GM19455 (cell line): ENCODE results near the gene PRRX1.

Source experiments
- ATAC-seq: cut with Tn5 transposase; IDR thresholded peaks from one replicate; pipeline ENCODE4 v1.9.1; 2021; ENCODE audit not compliant: unreplicated experiment

Gene PRRX1

DNA sequence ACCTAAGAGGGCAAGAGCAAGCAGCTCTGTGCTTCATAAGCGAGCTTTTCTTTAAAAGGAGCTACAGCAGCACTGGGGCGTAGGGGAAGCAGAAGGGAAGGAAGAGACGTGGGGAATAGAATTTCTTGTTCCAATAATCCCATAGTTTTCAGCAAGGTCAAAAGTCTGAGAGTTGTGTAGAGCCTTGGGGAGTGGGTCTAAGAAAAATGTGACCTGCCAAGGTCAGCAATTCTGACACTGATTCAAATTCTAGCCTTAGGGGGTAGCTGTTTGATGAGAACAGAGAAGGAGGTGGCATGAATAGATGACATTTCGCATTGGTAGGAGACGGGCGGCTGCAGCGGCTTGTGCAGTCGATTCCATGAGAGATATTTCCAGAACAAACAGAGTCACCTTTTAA lies 22.4 kb downstream of the PRRX1 start:
- no peak for ATAC-seq

DNA sequence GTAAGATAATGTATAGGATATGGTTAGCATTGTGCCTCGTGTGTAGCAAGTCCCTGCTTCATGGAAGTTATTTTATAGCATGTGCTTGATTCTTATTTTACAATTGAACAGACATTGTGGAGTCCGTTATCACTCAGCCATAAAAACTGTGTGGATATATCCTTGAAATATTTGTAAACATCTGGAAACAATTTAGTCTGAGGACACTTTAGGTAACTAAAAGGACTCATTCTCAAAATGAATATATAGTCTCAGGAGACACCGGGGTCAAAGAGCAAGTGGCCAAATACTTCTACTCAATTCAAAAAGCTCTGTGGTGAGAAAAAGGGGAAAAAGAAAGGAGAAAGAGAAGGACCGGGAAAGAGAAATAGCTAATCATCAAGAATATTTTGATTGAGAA lies 23.7 kb downstream of the PRRX1 start:
- ATAC-seq, result no peak

DNA sequence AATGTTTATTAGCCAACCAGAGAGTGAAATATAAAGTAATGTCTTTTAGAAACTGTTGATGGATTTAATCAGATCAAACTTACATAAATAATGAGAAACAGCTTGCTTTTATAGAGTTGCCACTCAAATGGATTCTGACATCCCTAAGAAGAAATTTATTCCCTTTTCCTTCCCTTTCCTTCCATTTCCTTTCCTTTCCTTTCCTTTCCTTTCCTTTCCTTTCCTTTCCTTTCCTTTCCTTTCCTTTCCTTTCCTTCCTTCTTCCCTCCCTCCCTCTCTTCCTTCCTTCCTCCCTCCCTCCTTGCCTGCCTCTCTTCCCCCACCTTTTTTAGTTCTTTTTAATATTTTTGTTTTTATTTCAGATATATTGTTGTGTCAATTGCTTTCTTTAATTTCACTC lies 27.3 kb downstream of the PRRX1 start:
- ATAC-seq, result no peak

DNA sequence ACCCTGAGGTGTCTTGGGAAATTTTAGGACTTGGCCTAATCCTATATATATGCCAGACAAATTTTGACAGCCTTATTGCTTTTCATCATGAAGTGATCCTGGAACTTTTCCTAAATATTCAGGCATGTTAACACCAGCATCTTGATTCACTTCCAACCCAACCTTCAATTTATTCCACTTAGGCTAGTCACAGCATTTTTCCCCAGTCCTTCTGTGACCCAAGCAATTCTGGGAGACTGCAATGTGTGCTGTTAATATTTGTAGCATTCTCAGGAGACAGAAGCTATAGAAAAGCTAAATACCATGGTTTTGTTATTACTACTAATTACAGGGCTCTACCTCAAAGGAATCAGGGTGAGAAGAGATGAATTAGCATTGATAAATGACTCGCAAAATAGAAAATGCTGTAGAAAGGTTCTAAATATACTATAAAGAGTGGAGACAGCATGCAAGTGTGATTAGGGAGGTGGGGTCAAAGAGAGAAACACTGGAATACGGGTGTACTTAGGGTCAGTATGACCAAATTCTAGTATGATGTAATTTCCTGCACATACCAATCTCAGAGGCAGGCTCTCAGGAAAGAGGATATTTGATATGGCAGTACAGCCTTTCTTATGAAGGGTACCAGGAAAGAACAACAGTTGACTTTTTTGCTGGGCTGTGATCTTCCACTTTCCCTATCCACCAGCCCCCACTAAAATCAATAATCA lies 29.1 kb downstream of the PRRX1 start:
- ATAC-seq, result no peak

DNA sequence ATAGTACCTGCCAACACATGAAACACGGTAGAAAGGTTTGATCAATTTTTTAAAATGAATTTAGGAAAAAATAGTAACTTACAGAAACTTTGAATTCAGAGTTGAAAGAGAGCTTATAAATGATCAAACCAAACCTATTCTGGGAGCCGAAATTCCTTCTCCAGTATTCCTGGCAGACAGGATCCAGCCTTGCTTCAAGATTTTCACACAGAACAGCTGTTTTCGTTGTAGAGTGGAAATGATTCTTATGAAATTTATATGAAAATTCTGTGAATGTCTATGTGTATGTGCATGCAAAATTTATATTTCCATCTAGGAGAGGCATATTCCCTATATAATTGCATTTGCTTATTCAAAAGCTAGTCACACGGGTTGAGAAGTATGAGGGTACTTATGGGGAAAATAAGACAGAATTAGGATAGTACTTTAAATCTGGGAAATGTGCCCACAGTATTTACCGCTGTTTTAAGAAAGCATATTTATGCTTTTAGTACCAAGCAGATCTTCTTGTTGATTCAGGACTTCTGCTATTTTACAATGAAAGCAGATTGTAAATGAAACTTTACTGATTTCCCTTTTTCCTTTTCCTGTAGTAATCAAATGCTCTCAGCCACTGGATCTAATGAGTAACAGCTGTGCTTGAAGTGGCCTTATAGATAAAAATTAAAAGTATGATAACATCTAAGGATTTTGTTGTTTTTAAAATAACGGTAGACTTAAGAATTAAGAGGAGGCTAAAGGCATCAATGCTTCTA lies 30.4 kb downstream of the PRRX1 start:
- no peak for ATAC-seq

DNA sequence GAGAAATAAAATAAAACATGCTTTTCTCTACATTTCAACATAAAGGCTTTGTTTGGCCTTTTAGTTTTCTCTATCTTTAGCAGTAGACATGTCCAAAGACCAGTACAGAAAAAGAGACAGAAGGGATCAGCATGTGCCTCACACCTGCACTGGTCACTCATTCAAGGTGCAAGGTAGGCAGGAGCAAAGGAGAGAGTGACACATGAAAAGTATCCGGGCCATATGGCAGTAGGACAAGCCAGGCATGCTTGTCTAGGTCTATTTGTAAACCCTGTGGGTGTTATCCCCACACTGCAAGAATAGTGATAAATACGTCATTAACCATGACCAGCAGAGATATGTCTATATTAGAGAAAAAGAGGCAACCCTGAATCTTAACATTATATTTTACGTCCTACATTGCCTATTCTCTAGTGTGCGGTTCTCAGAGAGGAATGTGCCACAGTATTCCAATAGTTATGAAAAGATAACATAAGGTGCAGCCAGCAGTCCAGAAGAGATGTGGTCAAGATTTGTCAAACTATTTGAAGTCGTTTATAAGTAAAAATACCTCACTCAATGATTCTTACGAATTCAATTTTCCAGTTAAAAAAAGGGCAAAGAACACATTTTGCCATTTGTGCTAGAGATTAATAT lies 32.1 kb downstream of the PRRX1 start:
- no peak for ATAC-seq

DNA sequence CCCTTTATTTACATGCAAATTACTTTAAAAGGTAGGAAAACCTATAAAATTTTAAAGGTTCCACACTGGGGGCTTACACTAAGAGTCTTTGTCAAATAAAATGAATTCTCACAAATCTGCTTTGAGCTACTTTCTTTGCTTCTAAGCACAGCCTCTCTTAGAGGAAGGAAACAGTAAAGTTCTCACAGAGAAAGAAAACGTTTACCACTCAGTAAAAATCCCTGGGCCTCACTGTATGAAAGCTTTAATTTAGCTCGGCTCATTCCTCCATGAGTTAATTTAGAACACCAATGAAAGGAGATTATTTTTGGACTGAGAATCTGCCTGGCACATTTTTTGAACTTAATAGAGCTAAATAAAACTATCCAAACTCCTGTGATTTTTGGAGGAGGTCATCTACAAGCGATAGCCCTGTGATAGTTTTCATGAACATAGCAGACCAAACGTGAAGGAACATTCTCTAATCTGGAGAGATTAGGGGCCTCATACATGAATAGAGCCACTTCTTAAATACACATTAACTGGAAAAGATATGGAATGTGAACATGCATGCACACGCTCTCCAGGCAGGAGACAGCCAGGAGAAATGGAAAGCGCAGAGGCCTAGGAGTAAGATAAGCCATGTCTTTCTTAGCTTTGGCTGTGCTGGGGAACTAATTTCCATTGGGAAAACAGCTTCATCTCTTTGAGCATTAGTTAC lies 32.8 kb downstream of the PRRX1 start:
- no peak for ATAC-seq

DNA sequence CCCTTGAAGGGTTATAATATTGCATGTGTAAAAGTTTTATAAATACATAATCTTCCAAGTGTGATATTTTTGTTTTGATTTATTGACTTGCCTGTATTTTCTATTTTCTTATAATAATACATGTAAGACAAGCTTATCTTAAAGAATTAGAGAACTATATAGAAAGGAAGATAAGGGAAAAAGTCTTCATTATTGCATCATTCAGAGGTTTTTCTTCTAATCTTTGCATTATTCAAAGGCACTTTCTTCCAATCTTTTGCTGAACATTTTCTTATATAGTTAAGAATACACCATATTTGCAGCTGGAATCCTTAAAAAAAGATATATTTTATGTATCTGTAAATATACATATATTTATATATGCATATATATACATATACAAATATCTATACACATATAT lies 33.4 kb downstream of the PRRX1 start:
- no peak for ATAC-seq

DNA sequence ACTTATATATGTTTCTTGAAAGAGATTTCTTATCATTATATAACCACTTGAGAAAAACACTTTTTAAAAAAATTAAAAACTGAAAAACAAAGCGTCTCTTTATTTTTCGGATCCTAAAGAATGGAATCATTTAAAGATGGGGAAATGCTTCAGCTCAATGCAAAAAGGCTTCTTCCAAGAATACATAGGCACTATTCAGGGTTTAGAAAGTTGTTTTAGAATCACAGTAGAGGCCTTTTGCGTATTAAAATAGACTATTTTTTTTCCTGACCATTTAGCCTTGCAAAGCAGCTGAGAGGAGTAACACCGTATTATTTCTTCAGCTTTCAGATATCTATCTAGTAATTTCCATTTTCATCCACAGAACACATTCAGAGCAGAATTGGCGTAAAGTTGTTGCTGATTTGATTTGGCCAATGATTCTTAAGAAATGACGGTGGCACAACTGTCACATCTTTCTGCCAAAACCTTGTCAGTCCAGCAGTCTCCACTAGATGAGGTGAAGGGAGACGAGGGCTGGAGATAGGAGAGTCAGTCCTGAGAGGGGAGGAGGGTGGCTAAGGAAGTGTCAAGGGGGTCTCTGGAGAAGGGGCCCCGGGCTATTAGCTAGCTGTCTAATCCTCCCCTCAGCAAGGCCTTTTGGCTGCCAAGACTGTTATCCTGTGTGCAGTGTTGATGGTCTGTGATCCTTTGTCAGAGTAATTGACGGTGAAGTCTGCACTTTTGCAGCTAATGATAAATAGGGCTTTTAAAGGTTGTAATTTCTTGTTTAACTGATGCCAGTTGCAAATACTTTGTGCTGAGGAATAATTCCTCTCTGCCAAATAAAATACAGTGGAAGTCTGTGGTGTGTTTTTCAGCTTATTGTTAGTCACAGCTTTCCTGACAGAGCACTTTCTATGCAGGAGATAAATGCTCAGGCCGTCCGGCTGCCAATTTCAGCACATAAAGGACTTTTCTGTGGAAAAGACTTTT lies 34.7 kb downstream of the PRRX1 start:
- ATAC-seq, result no peak

DNA sequence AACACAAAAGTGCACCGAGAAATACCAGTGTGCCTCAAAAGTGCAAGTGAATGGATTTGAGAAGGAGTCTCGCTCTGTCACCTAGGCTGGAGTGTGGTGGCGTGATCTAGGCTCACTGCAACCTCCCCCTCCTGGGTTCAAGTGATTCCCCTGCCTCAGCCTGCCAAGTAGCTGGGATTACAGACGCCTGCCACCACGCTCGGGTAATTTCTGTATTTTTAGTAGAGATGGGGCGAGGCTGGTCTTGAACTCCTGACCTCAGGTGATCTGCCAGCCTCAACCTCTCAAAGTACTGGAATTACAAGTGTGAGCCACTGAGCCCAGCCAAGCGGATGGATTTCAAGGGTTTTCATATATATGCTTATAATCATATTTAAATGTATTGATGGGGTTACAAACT lies 35.8 kb downstream of the PRRX1 start:
- no peak for ATAC-seq

DNA sequence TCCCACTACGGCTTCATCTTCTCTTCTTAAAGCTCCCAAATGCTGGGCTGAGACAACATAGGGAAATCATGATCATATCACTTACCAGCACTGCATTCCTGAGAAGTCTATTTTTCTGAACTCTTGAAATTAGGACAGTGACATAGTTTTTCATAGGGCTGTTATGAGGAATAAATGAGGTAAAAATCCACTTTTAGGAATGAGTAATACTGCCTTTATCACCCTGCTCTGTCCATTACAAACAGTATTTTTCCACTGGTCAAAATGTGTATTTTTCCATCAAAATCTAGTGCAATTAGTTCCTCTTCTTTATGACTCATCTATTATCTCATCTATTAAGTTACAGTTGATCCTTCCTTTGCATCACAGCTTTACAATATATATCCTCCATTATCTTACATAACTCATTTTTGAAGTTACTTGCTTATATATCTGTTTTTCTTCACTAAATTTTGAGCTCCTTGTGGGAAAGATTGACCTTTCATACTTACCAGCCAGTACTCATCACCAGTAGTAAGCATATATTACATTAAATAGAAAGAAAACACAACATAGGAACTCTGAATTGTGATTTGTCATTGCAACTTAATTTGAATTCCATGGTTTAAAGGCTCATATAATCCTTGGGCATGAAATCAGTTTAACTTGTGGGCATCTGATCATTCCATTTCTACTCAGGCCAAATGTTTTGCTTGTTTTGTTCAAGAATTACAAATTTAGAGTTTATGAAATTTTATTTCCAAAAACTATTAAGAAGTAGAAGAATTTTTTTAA lies 37.1 kb downstream of the PRRX1 start:
- no peak for ATAC-seq

DNA sequence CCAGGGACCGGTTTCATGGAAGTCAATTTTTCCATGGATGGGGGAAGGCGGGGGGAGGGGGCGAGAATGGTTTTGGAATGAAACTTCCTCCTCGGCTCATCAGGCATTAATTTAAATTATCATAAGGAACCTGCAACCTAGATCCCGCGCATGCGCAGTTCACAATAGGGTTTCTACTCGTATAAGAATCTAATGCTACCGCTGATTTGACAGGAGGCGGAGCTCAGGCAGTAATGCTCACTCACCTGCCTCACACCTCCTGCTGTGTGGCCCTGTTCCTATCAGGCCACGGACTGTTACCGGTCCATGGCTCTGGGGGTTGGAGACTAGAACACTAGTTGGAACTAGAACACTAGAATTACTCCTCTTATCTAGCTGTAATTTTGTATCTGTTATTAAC lies 38.0 kb downstream of the PRRX1 start:
- no peak for ATAC-seq

DNA sequence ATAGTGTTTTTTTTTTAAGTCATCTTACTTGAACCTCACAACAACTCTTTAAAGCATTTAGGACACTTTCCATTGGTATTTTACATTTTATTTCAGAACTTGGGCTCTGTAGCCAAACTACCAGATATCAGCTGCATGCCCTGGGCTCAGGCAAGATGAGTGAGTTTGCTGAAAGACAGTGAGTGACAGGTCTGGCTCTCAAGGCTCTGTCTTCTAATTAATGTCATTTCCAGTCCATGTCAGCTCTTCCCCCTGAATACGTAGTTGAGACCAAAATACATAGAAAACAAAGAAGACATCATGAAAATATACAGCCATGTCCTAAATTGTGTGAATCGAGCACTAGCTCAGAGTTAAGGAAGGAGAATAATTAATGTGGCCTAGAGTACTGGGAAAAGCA lies 39.7 kb downstream of the PRRX1 start:
- no peak for ATAC-seq

DNA sequence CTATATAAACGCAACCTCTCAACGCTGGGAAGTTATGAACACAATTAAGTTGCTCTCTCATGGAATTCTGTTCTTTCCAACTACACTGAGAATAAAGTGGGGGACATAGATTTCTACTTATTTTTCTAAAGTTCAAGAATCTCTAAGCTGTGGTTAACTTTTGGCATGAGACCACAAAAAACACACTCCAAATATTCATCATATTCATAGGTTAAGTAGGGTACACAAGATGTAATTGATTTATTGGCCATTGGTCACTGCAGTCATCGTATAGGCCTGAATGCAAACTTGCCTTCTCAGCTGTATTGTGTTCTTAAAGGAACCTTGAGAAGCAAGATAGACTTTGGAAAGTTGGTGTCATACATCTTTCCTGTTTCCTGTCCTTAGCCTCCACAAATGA lies 40.3 kb downstream of the PRRX1 start:
- ATAC-seq, result no peak

DNA sequence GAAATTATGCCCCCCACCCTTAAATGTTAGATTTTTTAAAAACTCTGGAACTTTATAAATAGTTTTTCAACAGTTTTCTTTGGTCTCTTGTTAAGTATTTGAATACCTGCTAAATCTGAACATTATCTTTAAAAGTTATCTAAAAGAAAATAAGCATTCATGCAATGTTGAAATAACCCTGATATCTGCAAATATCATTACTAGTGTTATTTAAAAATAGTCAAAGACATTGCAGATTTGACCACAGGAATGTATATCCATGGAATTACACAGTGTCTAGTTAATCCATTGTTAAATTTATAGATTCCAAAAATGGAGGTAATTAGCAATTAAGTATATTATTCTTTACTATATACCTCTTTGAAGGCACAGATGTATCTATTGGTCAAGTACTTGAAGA lies 42.0 kb downstream of the PRRX1 start:
- ATAC-seq, result no peak

DNA sequence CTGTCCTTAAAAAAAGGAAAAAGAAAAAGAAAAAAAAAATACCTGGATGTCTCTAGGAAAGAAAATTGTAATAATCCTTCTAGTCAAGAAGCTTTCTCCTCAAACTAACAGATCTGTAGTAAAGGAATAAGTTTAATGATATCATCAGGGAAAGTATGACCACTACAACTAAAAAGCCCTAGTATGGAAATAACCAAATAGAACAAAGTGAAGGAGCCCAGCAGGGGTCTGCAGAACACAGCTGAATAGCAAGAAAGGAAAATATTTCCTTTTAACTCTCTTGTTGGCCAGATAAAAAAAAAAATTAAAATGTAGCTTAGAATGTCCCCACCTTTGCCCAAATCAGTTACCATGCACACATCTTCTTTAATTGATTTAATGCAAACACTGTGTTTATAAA lies 43.2 kb downstream of the PRRX1 start:
- ATAC-seq, result no peak

DNA sequence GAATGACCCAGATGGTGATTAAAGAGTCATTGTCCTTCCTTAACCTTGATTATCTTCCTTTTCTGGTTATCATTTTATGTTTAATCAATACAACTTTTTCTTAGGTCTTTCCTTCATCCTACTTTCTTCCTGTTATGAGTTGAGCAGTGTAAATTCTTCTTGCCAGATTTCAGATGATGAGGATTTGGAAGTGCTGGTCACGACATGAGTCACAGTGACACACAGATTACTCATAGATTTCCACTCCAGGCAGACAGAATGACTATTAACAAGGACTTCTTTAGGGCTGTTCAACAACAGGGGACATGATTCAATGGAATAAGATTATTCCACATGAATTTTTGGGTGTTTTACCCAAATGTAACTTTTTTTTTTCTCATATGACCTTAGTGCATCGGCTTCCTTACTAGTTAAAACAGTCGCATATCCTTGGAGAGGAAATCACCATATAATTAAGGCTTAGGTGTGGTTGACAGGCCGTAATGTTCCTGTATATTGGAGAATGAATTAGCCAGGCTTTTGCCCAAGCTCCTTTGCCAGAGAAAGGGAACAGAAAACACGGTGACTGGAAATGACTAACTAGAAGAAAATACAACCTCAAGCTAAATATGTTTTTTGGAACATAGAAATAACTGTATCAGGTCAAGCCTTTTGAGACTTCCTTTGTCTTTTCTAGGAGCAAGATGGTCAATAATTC lies 44.2 kb downstream of the PRRX1 start:
- no peak for ATAC-seq

DNA sequence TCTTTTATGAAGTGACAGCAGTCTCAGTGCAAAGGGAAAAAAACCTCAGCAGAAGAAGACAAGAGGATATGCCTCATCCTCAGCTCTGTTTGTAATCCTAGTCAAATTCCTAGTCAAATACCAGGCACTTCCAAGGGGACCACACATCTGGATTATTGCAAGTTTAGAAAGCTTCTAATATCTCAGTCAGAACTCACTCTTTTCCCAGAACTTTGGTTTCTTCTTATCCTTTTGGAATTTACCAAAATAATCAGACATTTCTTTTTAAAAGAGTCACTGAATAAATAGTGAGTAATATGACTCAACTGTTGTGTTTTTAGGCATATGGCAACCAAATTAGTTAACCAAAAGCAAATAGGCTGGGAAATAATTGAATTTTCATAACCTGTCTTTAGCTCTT lies 47.8 kb downstream of the PRRX1 start:
- ATAC-seq, result no peak

DNA sequence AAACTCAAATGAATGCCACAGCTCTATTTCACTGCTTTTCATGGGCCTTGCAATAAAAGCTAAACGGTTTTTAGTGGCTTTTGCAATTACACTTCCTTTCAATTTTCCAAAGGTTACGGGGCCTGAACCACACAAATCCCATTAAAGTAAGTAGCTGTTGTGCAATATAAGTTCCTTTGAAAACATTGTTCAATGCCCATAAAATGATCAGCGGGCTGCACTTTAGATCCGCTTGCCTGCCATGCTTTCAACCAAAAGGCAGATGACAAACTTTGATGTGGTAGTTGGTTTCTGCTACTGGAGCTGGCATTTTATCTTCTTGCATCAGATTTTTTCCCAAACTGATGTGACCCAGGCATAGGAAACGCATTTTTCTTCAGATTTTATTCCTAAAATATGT lies 50.2 kb downstream of the PRRX1 start:
- ATAC-seq, result no peak
